A673 (cell line): Measurements from ENCODE around the gene ZNF573.

Experiments used
- EZH2 ChIP-seq: fragments of 200-600 bp; sonication (generic); IDR thresholded peaks from 2 replicates; pipeline ENCODE4 v1.6.1; 2017; ENCODE audit warnings: borderline replicate concordance, low read depth, mild to moderate bottlenecking, mixed read lengths, antibody characterized with exemption, low read length; ENCODE audit not compliant: poor library complexity, severe bottlenecking
- TF ChIP-seq, protein P1 (sequence below): fragments of 300-800, 200-600 bp; sonication (generic); conservative IDR thresholded peaks from 2 replicates; pipeline ENCODE4 v1.5.1; 2017; ENCODE audit warnings: low read depth, mild to moderate bottlenecking, antibody characterized with exemption, low read length, moderate library complexity, mixed read lengths

DNA sequence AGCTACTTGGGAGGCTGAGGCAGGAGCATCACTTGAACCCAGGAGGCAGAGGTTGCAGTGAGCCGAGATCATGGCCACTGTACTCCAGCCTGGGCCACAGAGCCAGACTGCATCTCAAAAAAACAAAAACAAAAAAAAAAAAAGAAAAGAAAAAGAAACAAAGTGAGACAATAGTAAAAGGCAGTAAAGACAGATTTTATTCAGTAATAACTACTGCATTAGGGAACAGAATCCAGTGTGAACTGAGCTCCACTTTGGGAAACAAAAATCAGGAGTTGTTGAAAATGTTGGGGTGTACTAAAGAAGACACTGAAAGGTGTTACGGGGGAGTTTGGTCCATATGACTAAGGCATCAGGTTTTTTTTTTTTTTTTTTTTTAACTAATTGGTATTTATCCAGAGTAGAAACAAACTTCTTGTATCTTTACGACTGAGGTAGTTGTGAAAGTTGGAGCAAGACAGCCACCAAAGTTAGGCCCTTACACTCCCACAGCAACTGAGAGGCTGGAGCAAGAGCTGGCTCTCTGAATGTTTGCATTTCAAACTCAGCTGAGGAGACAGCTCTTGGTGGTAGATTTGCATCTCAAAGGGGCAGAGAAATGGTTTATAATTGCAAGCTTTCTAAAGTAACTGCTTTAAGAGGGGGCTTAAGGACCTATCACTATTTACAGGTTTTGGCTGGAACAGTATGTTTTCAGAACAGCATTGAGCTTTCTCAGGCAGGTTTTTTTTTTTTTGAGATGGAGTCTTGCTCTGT, 84.1 kb downstream of the ZNF573 start:
- TF ChIP-seq EZH2: no peak
- TF ChIP-seq, protein P1, sequence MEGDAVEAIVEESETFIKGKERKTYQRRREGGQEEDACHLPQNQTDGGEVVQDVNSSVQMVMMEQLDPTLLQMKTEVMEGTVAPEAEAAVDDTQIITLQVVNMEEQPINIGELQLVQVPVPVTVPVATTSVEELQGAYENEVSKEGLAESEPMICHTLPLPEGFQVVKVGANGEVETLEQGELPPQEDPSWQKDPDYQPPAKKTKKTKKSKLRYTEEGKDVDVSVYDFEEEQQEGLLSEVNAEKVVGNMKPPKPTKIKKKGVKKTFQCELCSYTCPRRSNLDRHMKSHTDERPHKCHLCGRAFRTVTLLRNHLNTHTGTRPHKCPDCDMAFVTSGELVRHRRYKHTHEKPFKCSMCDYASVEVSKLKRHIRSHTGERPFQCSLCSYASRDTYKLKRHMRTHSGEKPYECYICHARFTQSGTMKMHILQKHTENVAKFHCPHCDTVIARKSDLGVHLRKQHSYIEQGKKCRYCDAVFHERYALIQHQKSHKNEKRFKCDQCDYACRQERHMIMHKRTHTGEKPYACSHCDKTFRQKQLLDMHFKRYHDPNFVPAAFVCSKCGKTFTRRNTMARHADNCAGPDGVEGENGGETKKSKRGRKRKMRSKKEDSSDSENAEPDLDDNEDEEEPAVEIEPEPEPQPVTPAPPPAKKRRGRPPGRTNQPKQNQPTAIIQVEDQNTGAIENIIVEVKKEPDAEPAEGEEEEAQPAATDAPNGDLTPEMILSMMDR: no peak
